22Rv1 (cell line): ENCODE measurements around the gene SPECC1.

Experiments
- ZFX ChIP-seq: fragments of 450-650 bp; IDR thresholded peaks from 2 replicates; pipeline ENCODE4 v1.6.1; 2017; ENCODE audit warnings: antibody characterized with exemption, borderline replicate concordance
- TF ChIP-seq, protein P1 (sequence below): fragments of 450-650 bp; IDR thresholded peaks from 2 replicates; pipeline ENCODE4 v1.5.1; 2017; ENCODE audit warnings: mild to moderate bottlenecking

- TF ChIP-seq, protein P1, sequence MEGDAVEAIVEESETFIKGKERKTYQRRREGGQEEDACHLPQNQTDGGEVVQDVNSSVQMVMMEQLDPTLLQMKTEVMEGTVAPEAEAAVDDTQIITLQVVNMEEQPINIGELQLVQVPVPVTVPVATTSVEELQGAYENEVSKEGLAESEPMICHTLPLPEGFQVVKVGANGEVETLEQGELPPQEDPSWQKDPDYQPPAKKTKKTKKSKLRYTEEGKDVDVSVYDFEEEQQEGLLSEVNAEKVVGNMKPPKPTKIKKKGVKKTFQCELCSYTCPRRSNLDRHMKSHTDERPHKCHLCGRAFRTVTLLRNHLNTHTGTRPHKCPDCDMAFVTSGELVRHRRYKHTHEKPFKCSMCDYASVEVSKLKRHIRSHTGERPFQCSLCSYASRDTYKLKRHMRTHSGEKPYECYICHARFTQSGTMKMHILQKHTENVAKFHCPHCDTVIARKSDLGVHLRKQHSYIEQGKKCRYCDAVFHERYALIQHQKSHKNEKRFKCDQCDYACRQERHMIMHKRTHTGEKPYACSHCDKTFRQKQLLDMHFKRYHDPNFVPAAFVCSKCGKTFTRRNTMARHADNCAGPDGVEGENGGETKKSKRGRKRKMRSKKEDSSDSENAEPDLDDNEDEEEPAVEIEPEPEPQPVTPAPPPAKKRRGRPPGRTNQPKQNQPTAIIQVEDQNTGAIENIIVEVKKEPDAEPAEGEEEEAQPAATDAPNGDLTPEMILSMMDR: no peak
- no peak for TF ChIP-seq ZFX
These were observed 272.7 kb downstream of the SPECC1 start for GRCh38 chr17:20281860-20282259.
